ENCODE measurements around the gene SFRP2. TPM values are rescaled to one million over a fixed set of nuclear protein-coding genes. Genes with fewer than 3 reads are reported as not detected.

SFRP2 gene
- total and polyA plus RNA-seq, 8 donors, result 1.2 to 40.0 (median 9.2) TPM; not detected in 2

DNA sequence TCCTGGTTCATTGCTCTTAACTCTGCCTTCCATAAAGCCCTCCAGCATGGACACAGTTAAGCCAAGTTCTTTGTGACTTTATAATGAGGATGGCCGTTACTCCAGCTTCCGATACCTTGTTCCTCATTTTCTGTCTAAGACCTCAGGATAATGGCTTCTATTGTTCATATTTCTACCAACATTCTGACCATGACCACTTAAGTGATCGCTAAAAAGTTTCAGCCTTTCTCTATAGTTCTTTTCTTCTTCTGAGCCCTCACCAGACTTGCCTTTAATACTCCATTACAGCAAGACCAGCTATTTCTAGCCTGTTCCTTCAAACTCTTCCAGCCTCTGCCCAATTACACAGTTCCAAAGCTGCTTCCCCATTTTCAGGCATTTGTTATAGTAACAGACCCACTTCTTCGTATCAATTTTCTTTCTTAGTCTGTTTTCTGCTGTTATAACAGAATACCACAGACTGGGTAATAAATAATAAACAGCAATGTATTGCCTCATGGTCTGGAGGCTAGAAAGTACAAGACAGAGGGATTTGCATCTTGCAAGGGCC lies 41.4 kb downstream of the SFRP2 start:
- H3K4me1 ChIP-seq, result no peaks in the 10 kb centered on the region
- no peak overlapping the region for H3K4me3 ChIP-seq
- peaks cover 0 to 6% (median 0%) of the 10 kb centered on the region in 3 donors for H3K27me3 ChIP-seq
- H3K36me3 ChIP-seq, result no peaks in the 10 kb centered on the region
- TF ChIP-seq POLR2AphosphoS5 (IDR thresholded peaks at IDR 0.05) (no peak), POLR2A (IDR thresholded peaks at IDR 0.05) (no peak)
- H3K9me3 ChIP-seq, result no peaks in the 10 kb centered on the region
- intact Hi-C loops (cut with DNase I; ENCODE audit: low total_unique reads), result no loop called here
- WGBS, 5 donors, result 80 to 86% (median 84%) methylated on average over 4 of the region's 4 CpGs
- no peak overlapping the region for H3K27ac ChIP-seq
- no peak for DNase-seq

GRCh38 chr4:153745651-153746050 lies 43.2 kb downstream of the SFRP2 start:
- intact Hi-C loops (cut with DNase I; ENCODE audit: low total_unique reads), result no loop called here
- no peaks in the 10 kb centered on the region for H3K4me1 ChIP-seq

DNA sequence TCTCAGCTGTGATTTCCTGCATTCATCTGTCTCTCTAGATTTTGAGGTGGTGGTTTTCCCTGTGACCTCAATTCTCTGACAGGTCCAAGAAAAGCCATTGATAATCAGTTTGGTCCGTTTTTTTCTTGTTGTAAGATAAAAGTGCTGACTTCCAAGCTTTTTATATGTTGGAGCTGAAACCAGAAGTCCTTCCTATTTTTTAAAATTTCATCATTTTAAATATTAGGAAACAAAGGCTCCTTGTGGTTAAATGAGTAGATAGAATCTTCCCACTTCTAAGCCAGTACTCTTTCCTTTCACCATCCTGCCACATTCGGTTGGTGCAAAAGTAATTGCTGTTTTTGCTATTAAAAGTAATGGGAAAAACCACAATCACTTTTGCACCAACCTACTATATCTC lies 47.3 kb downstream of the SFRP2 start:
- Histone ChIP-seq H3K27ac (no peak overlapping the region), H3K36me3 (no peaks in the 10 kb centered on the region), H3K9me3 (peaks cover 0 to 15% (median 7%) of the 10 kb centered on the region in 4 donors), H3K4me3 (no peak overlapping the region), H3K4me1 (no peaks in the 10 kb centered on the region), H3K27me3 (no peaks in the 10 kb centered on the region)
- DNase-seq, result no peak
- TF ChIP-seq EP300 (IDR thresholded peaks at IDR 0.05), result no peak
- TF ChIP-seq CTCF (IDR thresholded peaks at IDR 0.05), result no peak
- TF ChIP-seq POLR2A (IDR thresholded peaks at IDR 0.05), result no peak
- no peak for TF ChIP-seq POLR2AphosphoS5 (IDR thresholded peaks at IDR 0.05)
- 64 to 81% (median 72%) methylated on average over 2 of the region's 2 CpGs for WGBS, 5 donors
- intact Hi-C loops (cut with DNase I; ENCODE audit: low total_unique reads), result no loop called here

More at GRCh38 chr4:153745651-153746050, 43.2 kb downstream of the SFRP2 start:
- peaks cover 0 to 7% (median 5%) of the 10 kb centered on the region in 4 donors for H3K9me3 ChIP-seq
- H3K27me3 ChIP-seq, result no peaks in the 10 kb centered on the region
- H3K36me3 ChIP-seq, result no peaks in the 10 kb centered on the region
- H3K27ac ChIP-seq, result no peak overlapping the region
- no peak for TF ChIP-seq EP300 (IDR thresholded peaks at IDR 0.05)
- TF ChIP-seq CTCF (IDR thresholded peaks at IDR 0.05), result no peak
- TF ChIP-seq POLR2AphosphoS5 (IDR thresholded peaks at IDR 0.05), result no peak
- TF ChIP-seq POLR2A (IDR thresholded peaks at IDR 0.05), result no peak
- no peak for DNase-seq
- H3K4me3 ChIP-seq, result no peak overlapping the region

DNA sequence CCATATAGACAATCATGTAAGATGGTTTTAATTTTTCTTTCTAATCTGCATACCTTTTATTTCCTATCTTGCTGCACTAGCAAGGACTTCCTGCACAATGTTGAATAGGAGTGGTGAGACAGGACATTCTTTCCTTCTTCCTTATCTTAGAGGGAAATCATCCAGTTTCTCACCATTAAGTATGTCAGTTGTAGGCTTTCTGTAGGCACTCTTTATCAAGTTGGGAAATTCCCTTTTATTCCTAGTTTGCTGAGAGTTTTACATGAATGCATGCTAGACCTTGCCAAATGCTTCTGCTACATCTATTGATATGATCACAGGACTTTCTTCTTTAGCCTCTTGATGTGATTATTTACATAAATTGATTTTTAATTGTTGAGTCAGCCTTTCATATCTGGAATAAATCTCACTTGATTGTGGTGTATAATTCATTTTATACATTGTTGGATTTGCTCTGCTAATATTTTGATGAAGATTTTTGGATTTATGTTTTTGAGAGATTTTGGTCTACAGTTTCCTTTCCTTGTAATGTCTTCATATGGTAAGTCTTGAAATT lies 52.9 kb downstream of the SFRP2 start:
- peaks cover 0 to 11% (median 4%) of the 10 kb centered on the region in 4 donors for H3K9me3 ChIP-seq
- no peak for DNase-seq
- TF ChIP-seq EP300 (IDR thresholded peaks at IDR 0.05), result no peak
- no peak for TF ChIP-seq POLR2A (IDR thresholded peaks at IDR 0.05)
- TF ChIP-seq POLR2AphosphoS5 (IDR thresholded peaks at IDR 0.05), result no peak
- TF ChIP-seq CTCF (IDR thresholded peaks at IDR 0.05), result no peak
- no peak overlapping the region for H3K4me3 ChIP-seq
- no peaks in the 10 kb centered on the region for H3K36me3 ChIP-seq
- no peak overlapping the region for H3K27ac ChIP-seq
- H3K27me3 ChIP-seq, result no peaks in the 10 kb centered on the region
- intact Hi-C loops (cut with DNase I; ENCODE audit: low total_unique reads), result no loop called here
- H3K4me1 ChIP-seq, result no peaks in the 10 kb centered on the region

DNA sequence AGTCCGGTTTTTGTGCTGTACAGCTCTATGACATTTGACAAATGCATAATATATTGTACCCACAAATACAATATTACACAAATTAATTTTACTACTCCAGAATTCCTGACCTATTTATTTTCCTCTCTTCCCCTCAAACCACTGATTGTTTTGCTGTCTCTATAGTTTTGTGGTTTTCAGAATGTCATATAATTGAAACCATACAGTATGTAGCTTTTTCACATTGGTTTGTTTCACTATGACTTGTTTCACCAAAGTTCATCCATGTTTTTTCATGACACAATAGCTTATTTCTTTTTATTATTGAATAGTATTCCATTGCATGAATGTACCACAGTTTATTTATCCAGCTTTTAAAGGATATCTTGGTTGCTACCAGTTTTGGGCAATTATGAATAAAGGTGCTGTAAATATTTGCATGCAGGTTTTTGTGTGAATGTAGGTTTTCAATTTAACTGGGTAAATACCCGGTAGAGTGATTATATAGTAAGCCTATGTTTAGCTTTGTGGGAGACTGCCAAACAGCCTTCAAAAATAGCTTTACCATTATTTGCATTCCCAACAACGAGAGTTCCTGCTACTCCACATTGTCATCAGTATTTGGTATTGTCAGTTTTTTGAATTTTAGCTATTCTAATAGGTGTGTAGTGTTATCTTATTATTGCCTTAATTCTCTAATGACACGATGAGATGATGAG lies 55.0 kb downstream of the SFRP2 start:
- DNase-seq, result no peak
- H3K27me3 ChIP-seq, result no peaks in the 10 kb centered on the region
- WGBS, 5 donors, result 49 to 58% (median 56%) methylated on average over 4 of the region's 4 CpGs
- H3K9me3 ChIP-seq, result peaks cover 0 to 4% (median 0%) of the 10 kb centered on the region in 4 donors
- TF ChIP-seq POLR2AphosphoS5 (IDR thresholded peaks at IDR 0.05), result no peak
- no peak for TF ChIP-seq EP300 (IDR thresholded peaks at IDR 0.05)
- no peak for TF ChIP-seq CTCF (IDR thresholded peaks at IDR 0.05)
- no peak for TF ChIP-seq POLR2A (IDR thresholded peaks at IDR 0.05)
- no peaks in the 10 kb centered on the region for H3K4me1 ChIP-seq
- no peak overlapping the region for H3K27ac ChIP-seq
- H3K4me3 ChIP-seq, result no peak overlapping the region
- intact Hi-C loops (cut with DNase I; ENCODE audit: low total_unique reads), result no loop called here
- no peaks in the 10 kb centered on the region for H3K36me3 ChIP-seq

Measured in stomach (tissue), 9 donors.